Neuronal stem cell (in vitro differentiated cells): ENCODE data around the gene SYT7.

Experiments used
- DNase-seq: peaks from one replicate; pipeline ENCODE4 v3.0.0-alpha.2; 2013; ENCODE audit warnings: low spot score
- H2AFZ ChIP-seq: one replicate; pipeline ENCODE4 v1.6.1; 2013; ENCODE audit warnings: mild to moderate bottlenecking, low read length, inconsistent platforms
- H2AK5ac ChIP-seq: 2 replicates; pipeline ENCODE4 v1.6.1; 2013; ENCODE audit warnings: low read depth, mild to moderate bottlenecking, inconsistent platforms, low read length, moderate library complexity, mixed read lengths
- H2BK120ac ChIP-seq: 2 replicates; pipeline ENCODE4 v1.6.1; 2013; ENCODE audit warnings: low read depth, mild to moderate bottlenecking, inconsistent platforms, low read length, moderate library complexity, mixed read lengths
- H2BK12ac ChIP-seq: one replicate; pipeline ENCODE4 v1.6.1; 2013; ENCODE audit warnings: low read length, inconsistent platforms
- H2BK15ac ChIP-seq: 2 replicates; pipeline ENCODE4 v1.6.1; 2013; ENCODE audit warnings: mild to moderate bottlenecking, low read length, inconsistent platforms, mixed read lengths
- H2BK5ac ChIP-seq: one replicate; pipeline ENCODE4 v1.6.1; 2013; ENCODE audit warnings: inconsistent platforms, mild to moderate bottlenecking, low read length, moderate library complexity
- H3K14ac ChIP-seq: one replicate; pipeline ENCODE4 v1.6.1; 2013; ENCODE audit warnings: low read length, inconsistent platforms
- H3K18ac ChIP-seq: 2 replicates; pipeline ENCODE4 v1.6.1; 2013; ENCODE audit warnings: low read length, inconsistent platforms
- H3K23ac ChIP-seq: 2 replicates; pipeline ENCODE4 v1.6.1; 2013; ENCODE audit warnings: low read depth, mild to moderate bottlenecking, mixed read lengths, low read length, inconsistent platforms; ENCODE audit not compliant: poor library complexity
- H3K27ac ChIP-seq: replicated peaks from 3 replicates; pipeline ENCODE4 v1.5.1; 2013; ENCODE audit warnings: low read length, inconsistent platforms
- H3K27me3 ChIP-seq, 3 experiments: 2 replicates each; pipeline ENCODE4 v1.6.1; 2013; ENCODE audit warnings: low read length in 3 of 3, mild to moderate bottlenecking in 2 of 3, inconsistent platforms in 1 of 3, low read depth in 1 of 3, mixed read lengths in 1 of 3, moderate library complexity in 1 of 3; ENCODE audit not compliant: control insufficient read depth in 3 of 3, insufficient read depth in 3 of 3
- H3K36me3 ChIP-seq, 2 donors: replicated peaks in 1 of 2; 2 replicates each; pipeline ENCODE4 v1.6.1; 2013; ENCODE audit warnings: low read length in 2 of 2; ENCODE audit not compliant: control insufficient read depth in 2 of 2, insufficient read depth in 2 of 2
- H3K4ac ChIP-seq: 2 replicates; pipeline ENCODE4 v1.6.1; 2013; ENCODE audit warnings: inconsistent platforms, mild to moderate bottlenecking, low read length, moderate library complexity
- H3K4me1 ChIP-seq, 2 donors: 1 replicate in 1 of 2; 2 replicates in 1 of 2; pipeline ENCODE4 v1.6.1; 2013; ENCODE audit warnings: low read length in 2 of 2, low read depth in 1 of 2; ENCODE audit not compliant: control insufficient read depth in 2 of 2, insufficient read depth in 1 of 2
- H3K4me2 ChIP-seq: one replicate; pipeline ENCODE4 v1.6.1; 2013; ENCODE audit warnings: mild to moderate bottlenecking, low read length, inconsistent platforms; ENCODE audit not compliant: insufficient read depth, poor library complexity, severe bottlenecking
- H3K4me3 ChIP-seq, 2 donors: 2 replicates each; pipeline ENCODE4 v1.5.1; 2013; ENCODE audit warnings: low read length in 2 of 2, mild to moderate bottlenecking in 2 of 2, inconsistent platforms in 1 of 2, moderate library complexity in 1 of 2
- H3K79me1 ChIP-seq: one replicate; pipeline ENCODE4 v1.6.1; 2013; ENCODE audit warnings: low read depth, mild to moderate bottlenecking, inconsistent platforms, low read length, moderate library complexity
- H3K9ac ChIP-seq: one replicate; pipeline ENCODE4 v1.6.1; 2013; ENCODE audit warnings: mild to moderate bottlenecking, low read depth, low read length, inconsistent platforms; ENCODE audit not compliant: poor library complexity
- H3K9me3 ChIP-seq, 2 donors: replicated peaks in 1 of 2; 2 replicates each; pipeline versions ENCODE3 to v1.6.1; 2013; ENCODE audit warnings: low read length in 2 of 2, mild to moderate bottlenecking in 2 of 2, inconsistent platforms in 1 of 2, low read depth in 1 of 2, mixed read lengths in 1 of 2, moderate library complexity in 1 of 2; ENCODE audit not compliant: control insufficient read depth in 2 of 2, insufficient read depth in 1 of 2
- H4K8ac ChIP-seq: one replicate; pipeline ENCODE4 v1.6.1; 2013; ENCODE audit warnings: low read depth, mild to moderate bottlenecking, inconsistent platforms, low read length, moderate library complexity
- H4K91ac ChIP-seq: one replicate; pipeline ENCODE4 v1.6.1; 2013; ENCODE audit warnings: low read length, low read depth, mild to moderate bottlenecking, inconsistent platforms; ENCODE audit not compliant: poor library complexity
- whole genome bisulfite sequencing, 2 donors: extraction: QIAGEN DNeasy Blood & Tissue Kit; methylation state at CpG; one replicate each; pipeline ENCODE4 v1.1.7; 2013; ENCODE audit warnings: missing lambda C conversion rate in 2 of 2, mixed read lengths in 1 of 2; ENCODE audit not compliant: insufficient read length in 2 of 2, insufficient replicate concordance in 1 of 2; ENCODE audit errors: extremely low coverage in 2 of 2; 5-methylcytosine and 5-hydroxymethylcytosine counted together

SYT7 gene

GRCh38 chr11:61607920-61608599 lies 27.2 kb upstream of the SYT7 start:
- Histone ChIP-seq H3K23ac (no peak overlapping the region), H3K79me1 (no peaks in the 10 kb centered on the region), H2AFZ (no peak overlapping the region), H2BK5ac (no peak overlapping the region), H3K18ac (no peak overlapping the region), H3K9ac (no peak overlapping the region), H3K9me3 (peaks cover 0 to 5% of the 10 kb centered on the region in 2 donors), H2BK120ac (no peak overlapping the region), H4K91ac (no peak overlapping the region), H4K8ac (no peak overlapping the region), H2AK5ac (peak overlapping the region; percentile 83), H3K36me3 (no peaks in the 10 kb centered on the region), H3K14ac (peak overlapping the region; percentile 71), H2BK12ac (no peak overlapping the region), H3K4me1 (peaks cover 3 to 15% of the 10 kb centered on the region in 2 donors), H3K4me3 (no peak overlapping the region), H3K4me2 (no peak overlapping the region), H3K27ac (no peak overlapping the region), H3K27me3 (peaks cover 0 to 57% (median 0%) of the 10 kb centered on the region in 3 experiments), H2BK15ac (peak overlapping the region; percentile 58), H3K4ac (no peak overlapping the region)
- no peak for DNase-seq
- WGBS, 2 donors = no CpG with 5 or more reads among the region's 14 CpGs

DNA sequence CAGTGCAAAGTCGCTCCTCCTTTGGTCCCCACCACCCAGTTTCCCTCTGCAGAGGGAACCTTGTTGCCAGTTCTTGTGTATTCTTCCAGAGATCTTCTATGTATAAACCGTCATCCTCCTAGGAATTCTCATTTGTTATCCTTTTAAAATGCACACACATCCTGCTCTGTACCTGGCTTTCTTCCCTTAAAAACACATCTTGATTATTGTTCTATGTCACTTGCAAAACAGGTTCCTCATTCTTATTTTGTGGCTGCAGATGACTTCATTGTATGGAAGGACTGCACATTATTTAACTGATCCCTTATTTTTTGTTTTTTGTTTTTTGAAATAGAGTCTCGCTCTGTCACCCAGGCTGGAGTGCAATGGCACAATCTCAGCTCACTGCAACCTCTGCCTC lies 26.6 kb upstream of the SYT7 start:
- H3K79me1 ChIP-seq = no peaks in the 10 kb centered on the region
- H3K4me2 ChIP-seq = no peak overlapping the region
- H2BK5ac ChIP-seq = no peak overlapping the region
- no peaks in the 10 kb centered on the region for H3K36me3 ChIP-seq
- peaks cover 0 to 63% (median 0%) of the 10 kb centered on the region in 3 experiments for H3K27me3 ChIP-seq
- H2AFZ ChIP-seq = no peak overlapping the region
- H4K91ac ChIP-seq = no peak overlapping the region
- no peak overlapping the region for H3K4me3 ChIP-seq
- H2BK15ac ChIP-seq = no peak overlapping the region
- peaks cover 0 to 5% of the 10 kb centered on the region in 2 donors for H3K9me3 ChIP-seq
- no peak overlapping the region for H2BK12ac ChIP-seq
- H3K9ac ChIP-seq = no peak overlapping the region
- no peak overlapping the region for H3K27ac ChIP-seq
- H3K18ac ChIP-seq = no peak overlapping the region
- H2BK120ac ChIP-seq = no peak overlapping the region
- no peak overlapping the region for H4K8ac ChIP-seq
- DNase-seq = no peak
- WGBS, 2 donors = no CpG with 5 or more reads among the region's 3 CpGs
- H3K4ac ChIP-seq = no peak overlapping the region
- H3K4me1 ChIP-seq = peaks cover 3 to 15% of the 10 kb centered on the region in 2 donors
- H3K14ac ChIP-seq = no peak overlapping the region
- no peak overlapping the region for H2AK5ac ChIP-seq
- no peak overlapping the region for H3K23ac ChIP-seq

- H2BK5ac ChIP-seq = no peak overlapping the region
- H3K23ac ChIP-seq = peak overlapping the region; percentile 71
- no peak overlapping the region for H4K91ac ChIP-seq
- H3K36me3 ChIP-seq = no peaks in the 10 kb centered on the region
- peak overlapping the region; percentile 54 for H3K9ac ChIP-seq
- H2AK5ac ChIP-seq = peak overlapping the region; percentile 66
- H3K9me3 ChIP-seq = no peaks in the 10 kb centered on the region
- H3K4me1 ChIP-seq = peaks cover 0 to 7% of the 10 kb centered on the region in 2 donors
- no peak overlapping the region for H3K4ac ChIP-seq
- H2BK120ac ChIP-seq = no peak overlapping the region
- no peak overlapping the region for H3K4me2 ChIP-seq
- H2AFZ ChIP-seq = no peak overlapping the region
- no peak overlapping the region for H2BK12ac ChIP-seq
- H3K27ac ChIP-seq = no peak overlapping the region
- H3K18ac ChIP-seq = peak overlapping the region; percentile 29
- WGBS, 2 donors = no CpG with 5 or more reads among the region's 6 CpGs
- no peak for DNase-seq
- no peak overlapping the region for H4K8ac ChIP-seq
- no peak overlapping the region for H3K4me3 ChIP-seq
- no peaks in the 10 kb centered on the region for H3K79me1 ChIP-seq
- peak overlapping the region; percentile 14 for H2BK15ac ChIP-seq
- H3K27me3 ChIP-seq = peaks cover 0 to 73% (median 2%) of the 10 kb centered on the region in 3 experiments
- no peak overlapping the region for H3K14ac ChIP-seq
These were observed 22.8 kb upstream of the SYT7 start for GRCh38 chr11:61603667-61604066.

DNA sequence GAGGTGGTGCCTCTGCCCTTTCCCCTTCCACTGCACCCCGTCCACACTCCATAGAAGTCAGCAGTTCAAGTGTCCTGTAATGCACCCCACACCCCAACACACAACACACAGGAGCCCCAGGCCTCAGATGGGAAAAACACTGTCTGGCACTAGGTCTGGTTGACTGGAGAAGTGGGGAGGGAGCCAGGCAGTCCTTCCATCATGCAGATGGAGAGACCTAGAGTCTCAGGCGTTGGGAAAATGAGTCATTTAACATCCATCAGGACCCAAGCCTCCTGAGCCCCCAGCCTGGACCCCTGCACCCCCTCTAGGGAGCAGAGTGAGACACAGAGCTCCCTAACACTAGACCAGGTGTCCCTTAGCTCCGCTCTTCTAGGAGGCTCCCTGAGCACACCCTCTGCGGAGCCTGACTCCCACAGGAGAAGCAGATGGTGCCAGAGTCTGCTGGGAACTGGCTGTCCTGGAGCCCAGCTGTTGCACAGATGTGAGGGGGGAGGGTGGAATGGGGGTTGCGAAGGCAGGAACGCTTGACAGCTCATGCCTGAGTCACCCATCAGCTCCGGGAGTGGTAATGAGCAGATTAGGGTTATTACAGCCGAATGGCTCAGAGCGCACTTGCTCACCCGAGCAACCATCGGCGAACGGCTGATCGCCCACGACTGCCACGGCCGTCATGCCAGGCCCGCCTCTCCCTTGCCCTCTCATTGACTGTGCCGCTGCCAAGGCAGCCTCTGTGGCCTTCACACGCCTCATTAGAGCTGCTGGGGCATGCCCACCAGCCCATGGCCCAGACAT lies 22.1 kb upstream of the SYT7 start:
- Histone ChIP-seq H3K18ac (peak overlapping the region; percentile 45), H3K9ac (no peak overlapping the region), H3K14ac (peak overlapping the region; percentile 72), H2BK120ac (no peak overlapping the region), H3K23ac (peak overlapping the region; percentile 44), H3K36me3 (no peaks in the 10 kb centered on the region), H3K4me3 (no peak overlapping the region), H2BK12ac (no peak overlapping the region), H4K8ac (no peak overlapping the region), H2BK15ac (no peak overlapping the region), H3K4me1 (peaks cover 0 to 7% of the 10 kb centered on the region in 2 donors), H3K4me2 (no peak overlapping the region), H3K9me3 (no peaks in the 10 kb centered on the region), H3K4ac (no peak overlapping the region), H3K27ac (no peak overlapping the region), H2AFZ (no peak overlapping the region), H2BK5ac (no peak overlapping the region), H3K79me1 (no peaks in the 10 kb centered on the region), H4K91ac (no peak overlapping the region), H2AK5ac (peak overlapping the region; percentile 66), H3K27me3 (peaks cover 0 to 73% (median 2%) of the 10 kb centered on the region in 3 experiments)
- DNase-seq = no peak
- WGBS, 2 donors = no CpG with 5 or more reads among the region's 20 CpGs
